OCI-LY1 (cell line): ENCODE results near the gene PLEKHB2.
"Not testable (repeated sequence)": the region's sequence is repeated elsewhere in the genome, so short reads cannot be mapped to it uniquely, and the experiment has no call there.

ENCODE experiments used
- H2AFZ ChIP-seq: fragments of 200-600 bp; sonication (generic), shearing (Covaris generic); 2 replicates; pipeline ENCODE4 v1.6.0; 2014; ENCODE audit warnings: antibody characterized with exemption, mild to moderate bottlenecking, low read length
- H3F3A ChIP-seq: fragments of 200-600 bp; sonication (generic), shearing (Covaris generic); 2 replicates; pipeline ENCODE4 v1.6.0; 2014; ENCODE audit warnings: mild to moderate bottlenecking, antibody characterized with exemption, low read length, moderate library complexity; ENCODE audit not compliant: insufficient read depth
- H3K27ac ChIP-seq: fragments of 200-600 bp; sonication (generic); 2 replicates; pipeline ENCODE4 v1.5.1; 2014; ENCODE audit warnings: low read length, mixed run types, mild to moderate bottlenecking, low read depth; ENCODE audit not compliant: poor library complexity, severe bottlenecking
- H3K27me3 ChIP-seq: fragments of 200-600 bp; sonication (generic); 2 replicates; pipeline ENCODE4 v1.6.0; 2014; ENCODE audit warnings: antibody characterized with exemption, mild to moderate bottlenecking, low read length, moderate library complexity; ENCODE audit not compliant: insufficient read depth
- H3K36me3 ChIP-seq: fragments of 200-600 bp; sonication (generic); 2 replicates; pipeline ENCODE4 v1.6.1; 2014; ENCODE audit warnings: mild to moderate bottlenecking, antibody characterized with exemption, low read length, moderate library complexity, mixed read lengths; ENCODE audit not compliant: insufficient read depth
- H3K4me1 ChIP-seq: fragments of 200-600 bp; sonication (generic); 2 replicates; pipeline ENCODE4 v1.5.1; 2014; ENCODE audit warnings: mild to moderate bottlenecking, low read length, moderate library complexity; ENCODE audit not compliant: insufficient read depth, severe bottlenecking
- H3K4me2 ChIP-seq: fragments of 200-600 bp; sonication (generic), shearing (Covaris generic); 2 replicates; pipeline ENCODE4 v1.6.1; 2014; ENCODE audit warnings: low read length
- H3K4me3 ChIP-seq: fragments of 200-600 bp; sonication (generic); 2 replicates; pipeline ENCODE4 v1.5.1; 2014; ENCODE audit warnings: low read length, low read depth, mild to moderate bottlenecking, mixed read lengths; ENCODE audit not compliant: poor library complexity, severe bottlenecking
- H3K79me2 ChIP-seq: fragments of 200-600 bp; shearing (Covaris generic); 2 replicates; pipeline ENCODE4 v1.6.1; 2016; ENCODE audit warnings: mixed run types, low read length, mixed read lengths; ENCODE audit not compliant: insufficient read depth
- H3K9ac ChIP-seq: fragments of 200-600 bp; sonication (generic), shearing (Covaris generic); 2 replicates; pipeline ENCODE4 v1.6.1; 2014; ENCODE audit warnings: mild to moderate bottlenecking, low read length, mixed read lengths
- H3K9me2 ChIP-seq: fragments of 200-600 bp; sonication (generic), shearing (Covaris generic); 2 replicates; pipeline ENCODE4 v1.6.1; 2014; ENCODE audit warnings: low read depth, mild to moderate bottlenecking, low read length, mixed read lengths
- H3K9me3 ChIP-seq: fragments of 200-600 bp; shearing (Covaris generic); 2 replicates; pipeline ENCODE4 v1.6.1; 2014; ENCODE audit warnings: low read length, mixed read lengths
- H4K20me1 ChIP-seq: fragments of 200-600 bp; sonication (generic), shearing (Covaris generic); 2 replicates; pipeline ENCODE4 v1.6.0; 2016; ENCODE audit warnings: mild to moderate bottlenecking, low read length; ENCODE audit not compliant: insufficient read depth
- CTCF ChIP-seq: fragments of 200-600 bp; sonication (generic), shearing (Covaris generic); IDR thresholded peaks from 2 replicates; pipeline ENCODE4 v1.5.1; 2017; ENCODE audit warnings: mild to moderate bottlenecking, antibody characterized with exemption, low read length, moderate library complexity, mixed read lengths
- EZH2 ChIP-seq: fragments of 200-600 bp; sonication (generic), shearing (Covaris generic); IDR thresholded peaks from 2 replicates; pipeline ENCODE4 v1.8.0; 2017; ENCODE audit warnings: borderline replicate concordance, mixed run types, mild to moderate bottlenecking, antibody characterized with exemption, low read length, moderate library complexity, mixed read lengths

The PLEKHB2 gene

GRCh38 chr2:131168538-131168937 lies 63.4 kb downstream of the PLEKHB2 start:
- Histone ChIP-seq H3K79me2 (no peaks in the 10 kb centered on the region), H3K9ac (no peak overlapping the region), H3K4me1 (no peaks in the 10 kb centered on the region), H3K27ac (no peak overlapping the region), H4K20me1 (no peaks in the 10 kb centered on the region), H3K9me2 (no peaks in the 10 kb centered on the region), H3K27me3 (no peaks in the 10 kb centered on the region), H3K9me3 (no peaks in the 10 kb centered on the region), H3K4me3 (no peak overlapping the region), H3F3A (no peaks in the 10 kb centered on the region), H3K4me2 (no peak overlapping the region), H2AFZ (no peak overlapping the region), H3K36me3 (no peaks in the 10 kb centered on the region)
- no peak for TF ChIP-seq EZH2
- TF ChIP-seq CTCF: no peak

GRCh38 chr2:131178050-131178449 lies 72.9 kb downstream of the PLEKHB2 start:
- not testable (repeated sequence) for H3K4me3 ChIP-seq, H3K9ac ChIP-seq, H3K4me1 ChIP-seq, H3F3A ChIP-seq, H2AFZ ChIP-seq, H3K79me2 ChIP-seq, H3K4me2 ChIP-seq, H4K20me1 ChIP-seq, H3K9me3 ChIP-seq, H3K27me3 ChIP-seq, H3K36me3 ChIP-seq, H3K27ac ChIP-seq, H3K9me2 ChIP-seq

GRCh38 chr2:131178721-131179418 lies 73.7 kb downstream of the PLEKHB2 start:
- not testable (repeated sequence) for H3K4me1 ChIP-seq, H3K9me2 ChIP-seq, H3K27ac ChIP-seq, H3K27me3 ChIP-seq, H3K9ac ChIP-seq, H3K36me3 ChIP-seq, H3K79me2 ChIP-seq, H2AFZ ChIP-seq, H3K4me2 ChIP-seq, H4K20me1 ChIP-seq, H3K9me3 ChIP-seq, H3K4me3 ChIP-seq, H3F3A ChIP-seq

GRCh38 chr2:131181451-131181850 lies 76.3 kb downstream of the PLEKHB2 start:
- not testable (repeated sequence) for H4K20me1 ChIP-seq, H3F3A ChIP-seq, H3K36me3 ChIP-seq, H3K79me2 ChIP-seq, H3K4me2 ChIP-seq, H3K27ac ChIP-seq, H3K9ac ChIP-seq, H3K4me1 ChIP-seq, H3K27me3 ChIP-seq, H3K9me3 ChIP-seq, H2AFZ ChIP-seq, H3K4me3 ChIP-seq, H3K9me2 ChIP-seq

- not testable (repeated sequence) for H3K27me3 ChIP-seq, H2AFZ ChIP-seq, H3K4me3 ChIP-seq, H3K4me1 ChIP-seq, H3F3A ChIP-seq, H3K27ac ChIP-seq, H3K9me3 ChIP-seq, H3K9ac ChIP-seq, H3K36me3 ChIP-seq, H3K4me2 ChIP-seq, H3K9me2 ChIP-seq, H4K20me1 ChIP-seq, H3K79me2 ChIP-seq
Observed at GRCh38 chr2:131193421-131193820, 88.3 kb downstream of the PLEKHB2 start.

GRCh38 chr2:131196186-131196585 lies 91.0 kb downstream of the PLEKHB2 start:
- H3F3A ChIP-seq, H3K9ac ChIP-seq, H3K4me3 ChIP-seq, H3K79me2 ChIP-seq, H4K20me1 ChIP-seq, H3K9me3 ChIP-seq, H3K4me2 ChIP-seq, H3K4me1 ChIP-seq, H3K9me2 ChIP-seq, H3K27ac ChIP-seq, H3K27me3 ChIP-seq, H3K36me3 ChIP-seq, H2AFZ ChIP-seq: not testable (repeated sequence)
